ENCODE data around the gene DNTT.

The DNTT gene

GRCh38 chr10:96344178-96344577 is 39.9 kb downstream of the DNTT start:
- no peaks in the 10 kb centered on the region for H3K27me3 ChIP-seq (replicated peaks; ENCODE audit: control insufficient read depth, insufficient read depth, low read length)
- no peaks in the 10 kb centered on the region for H3K36me3 ChIP-seq (ENCODE audit: control insufficient read depth, insufficient read depth, low read length)
- no peak for DNase-seq (ENCODE audit: extremely low read depth, insufficient read length)
- no peak overlapping the region for H3K4me3 ChIP-seq (replicated peaks; ENCODE audit: low read depth, low read length)
- TF ChIP-seq CTCF (IDR thresholded peaks at IDR 0.05; ENCODE audit: insufficient read depth, low read length, poor library complexity, severe bottlenecking), result no peak

- DNase-seq (ENCODE audit: extremely low read depth, insufficient read length), result no peak
- Histone ChIP-seq H3K4me3 (replicated peaks; ENCODE audit: low read depth, low read length) (no peak overlapping the region), H3K36me3 (ENCODE audit: control insufficient read depth, insufficient read depth, low read length) (no peaks in the 10 kb centered on the region), H3K27me3 (replicated peaks; ENCODE audit: control insufficient read depth, insufficient read depth, low read length) (no peaks in the 10 kb centered on the region)
- TF ChIP-seq CTCF (IDR thresholded peaks at IDR 0.05; ENCODE audit: insufficient read depth, low read length, poor library complexity, severe bottlenecking), result no peak
These were observed 41.0 kb downstream of the DNTT start for GRCh38 chr10:96345222-96345621.

- no peak overlapping the region for H3K4me3 ChIP-seq (replicated peaks; ENCODE audit: low read depth, low read length)
- no peak for TF ChIP-seq CTCF (IDR thresholded peaks at IDR 0.05; ENCODE audit: insufficient read depth, low read length, poor library complexity, severe bottlenecking)
- no peaks in the 10 kb centered on the region for H3K27me3 ChIP-seq (replicated peaks; ENCODE audit: control insufficient read depth, insufficient read depth, low read length)
- DNase-seq (ENCODE audit: extremely low read depth, insufficient read length), result no peak
- H3K36me3 ChIP-seq (ENCODE audit: control insufficient read depth, insufficient read depth, low read length), result no peaks in the 10 kb centered on the region
These were observed 42.1 kb downstream of the DNTT start for GRCh38 chr10:96346295-96346694.

GRCh38 chr10:96352027-96352426 is 47.8 kb downstream of the DNTT start:
- TF ChIP-seq CTCF (IDR thresholded peaks at IDR 0.05; ENCODE audit: insufficient read depth, low read length, poor library complexity, severe bottlenecking), result no peak
- Histone ChIP-seq H3K36me3 (ENCODE audit: control insufficient read depth, insufficient read depth, low read length) (no peaks in the 10 kb centered on the region), H3K27me3 (replicated peaks; ENCODE audit: control insufficient read depth, insufficient read depth, low read length) (no peaks in the 10 kb centered on the region; the same call in 1 of the 2 replicates), H3K4me3 (replicated peaks; ENCODE audit: low read depth, low read length) (no peak overlapping the region)
- DNase-seq (ENCODE audit: extremely low read depth, insufficient read length), result no peak

GRCh38 chr10:96352582-96352981 is 48.3 kb downstream of the DNTT start:
- DNase-seq (ENCODE audit: extremely low read depth, insufficient read length), result no peak
- Histone ChIP-seq H3K4me3 (replicated peaks; ENCODE audit: low read depth, low read length) (no peak overlapping the region), H3K36me3 (ENCODE audit: control insufficient read depth, insufficient read depth, low read length) (no peaks in the 10 kb centered on the region), H3K27me3 (replicated peaks; ENCODE audit: control insufficient read depth, insufficient read depth, low read length) (no peaks in the 10 kb centered on the region; the same call in 1 of the 2 replicates)
- no peak for TF ChIP-seq CTCF (IDR thresholded peaks at IDR 0.05; ENCODE audit: insufficient read depth, low read length, poor library complexity, severe bottlenecking)

GRCh38 chr10:96357038-96357620 is 52.9 kb downstream of the DNTT start:
- no peak for TF ChIP-seq CTCF (IDR thresholded peaks at IDR 0.05; ENCODE audit: insufficient read depth, low read length, poor library complexity, severe bottlenecking)
- DNase-seq (ENCODE audit: extremely low read depth, insufficient read length), result no peak
- Histone ChIP-seq H3K27me3 (replicated peaks; ENCODE audit: control insufficient read depth, insufficient read depth, low read length) (no peaks in the 10 kb centered on the region; the same call in none of the 2 replicates), H3K36me3 (ENCODE audit: control insufficient read depth, insufficient read depth, low read length) (no peaks in the 10 kb centered on the region), H3K4me3 (replicated peaks; ENCODE audit: low read depth, low read length) (no peak overlapping the region)

Measured in GM06990 (cell line).